Measurements from ENCODE around the gene HNRNPA0. TPM values are rescaled to one million over a fixed set of nuclear protein-coding genes. Genes with fewer than 3 reads are reported as not detected.

HNRNPA0 gene
- polyA plus RNA-seq, 1 donor (not counting 4 experiments of a cell fraction or from before 2014, with no cell fraction given), result 11.4 TPM

- Histone ChIP-seq H2AFZ (ENCODE audit: control insufficient read depth, low read length) (no peak overlapping the region), H3K9me3 (ENCODE audit: control insufficient read depth, low read depth, low read length) (no peaks in the 10 kb centered on the region), H3K27ac (ENCODE audit: control insufficient read depth, insufficient read depth, low read length) (no peak overlapping the region), H3K79me2 (ENCODE audit: control insufficient read depth, insufficient read depth, low read length) (no peaks in the 10 kb centered on the region), H3K9me1 (ENCODE audit: control insufficient read depth, extremely low read depth, insufficient read depth, low read length) (no peaks in the 10 kb centered on the region), H3K27me3 (ENCODE audit: control insufficient read depth, extremely low read depth, insufficient read depth, low read length) (no peaks in the 10 kb centered on the region), H3K36me3 (ENCODE audit: control insufficient read depth in 2 of 2, extremely low read depth in 1 of 2, insufficient read depth in 2 of 2, low read length in 2 of 2) (no peaks in the 10 kb centered on the region), H3K4me2 (ENCODE audit: control insufficient read depth, extremely low read depth, insufficient read depth, low read depth, low read length) (no peak overlapping the region), H3K4me1 (ENCODE audit: control insufficient read depth, extremely low read depth, insufficient read depth, low read length) (no peaks in the 10 kb centered on the region), H3K4me3 (ENCODE audit: control insufficient read depth in 2 of 3, extremely low read depth in 1 of 3, insufficient read depth in 2 of 3, low read depth in 1 of 3, low read length in 3 of 3) (no peak overlapping the region), H3K9ac (ENCODE audit: control insufficient read depth, extremely low read depth, insufficient read depth, low read length) (no peak overlapping the region), H4K20me1 (ENCODE audit: control insufficient read depth, extremely low read depth, insufficient read depth, low read length) (no peaks in the 10 kb centered on the region)
- no peak for FAIRE-seq
- TF ChIP-seq EZH2 (IDR thresholded peaks at IDR 0.05; ENCODE audit: low read length) (no peak), CTCF (optimal IDR thresholded peaks at IDR 0.05 in 1 of 3, IDR thresholded peaks at IDR 0.05 in 1 of 3, conservative IDR thresholded peaks at IDR 0.05 in 1 of 3; ENCODE audit: extremely low read depth in 1 of 3, insufficient read depth in 2 of 3, low read length in 3 of 3) (no peak)
- DNase-seq (ENCODE audit: low read depth, low spot score), result no peak
- dilution Hi-C loops (cut with MboI; ENCODE audit: extremely low pct_ligation_motif_present, low sequenced_read_pairs), result no loop called here
These were observed 40.7 kb upstream of the HNRNPA0 start for GRCh38 chr5:137794863-137795262.

- H3K9me1 ChIP-seq (ENCODE audit: control insufficient read depth, extremely low read depth, insufficient read depth, low read length), result no peaks in the 10 kb centered on the region
- DNase-seq (ENCODE audit: low read depth, low spot score) (no peak), FAIRE-seq (no peak)
- H4K20me1 ChIP-seq (ENCODE audit: control insufficient read depth, extremely low read depth, insufficient read depth, low read length), result no peaks in the 10 kb centered on the region
- no peak overlapping the region for H3K4me2 ChIP-seq (ENCODE audit: control insufficient read depth, extremely low read depth, insufficient read depth, low read depth, low read length)
- no peaks in the 10 kb centered on the region for H3K4me1 ChIP-seq (ENCODE audit: control insufficient read depth, extremely low read depth, insufficient read depth, low read length)
- no peaks in the 10 kb centered on the region for H3K9me3 ChIP-seq (ENCODE audit: control insufficient read depth, low read depth, low read length)
- dilution Hi-C loops (cut with MboI; ENCODE audit: extremely low pct_ligation_motif_present, low sequenced_read_pairs), result no loop called here
- no peaks in the 10 kb centered on the region for H3K36me3 ChIP-seq (ENCODE audit: control insufficient read depth in 2 of 2, extremely low read depth in 1 of 2, insufficient read depth in 2 of 2, low read length in 2 of 2)
- no peak overlapping the region for H3K4me3 ChIP-seq (ENCODE audit: control insufficient read depth in 2 of 3, extremely low read depth in 1 of 3, insufficient read depth in 2 of 3, low read depth in 1 of 3, low read length in 3 of 3)
- TF ChIP-seq EZH2 (IDR thresholded peaks at IDR 0.05; ENCODE audit: low read length) (no peak), CTCF (optimal IDR thresholded peaks at IDR 0.05 in 1 of 3, IDR thresholded peaks at IDR 0.05 in 1 of 3, conservative IDR thresholded peaks at IDR 0.05 in 1 of 3; ENCODE audit: extremely low read depth in 1 of 3, insufficient read depth in 2 of 3, low read length in 3 of 3) (no peak)
- no peak overlapping the region for H2AFZ ChIP-seq (ENCODE audit: control insufficient read depth, low read length)
- no peaks in the 10 kb centered on the region for H3K27me3 ChIP-seq (ENCODE audit: control insufficient read depth, extremely low read depth, insufficient read depth, low read length)
- H3K27ac ChIP-seq (ENCODE audit: control insufficient read depth, insufficient read depth, low read length), result no peak overlapping the region
- H3K9ac ChIP-seq (ENCODE audit: control insufficient read depth, extremely low read depth, insufficient read depth, low read length), result no peak overlapping the region
- no peaks in the 10 kb centered on the region for H3K79me2 ChIP-seq (ENCODE audit: control insufficient read depth, insufficient read depth, low read length)
These were observed 38.1 kb upstream of the HNRNPA0 start for GRCh38 chr5:137792303-137792702.

Measured in keratinocyte (primary cell).